GF-D8 (cell line): Measurements from ENCODE around the gene LPIN1.
"Not testable (repeated sequence)": the region's sequence is repeated elsewhere in the genome, so short reads cannot be mapped to it uniquely, and the experiment has no call there.

Experiments used
- DNase-seq: peaks from one replicate; lab custom pipeline; 2025; lab: John Stamatoyannopoulos, UW

The LPIN1 gene

DNA sequence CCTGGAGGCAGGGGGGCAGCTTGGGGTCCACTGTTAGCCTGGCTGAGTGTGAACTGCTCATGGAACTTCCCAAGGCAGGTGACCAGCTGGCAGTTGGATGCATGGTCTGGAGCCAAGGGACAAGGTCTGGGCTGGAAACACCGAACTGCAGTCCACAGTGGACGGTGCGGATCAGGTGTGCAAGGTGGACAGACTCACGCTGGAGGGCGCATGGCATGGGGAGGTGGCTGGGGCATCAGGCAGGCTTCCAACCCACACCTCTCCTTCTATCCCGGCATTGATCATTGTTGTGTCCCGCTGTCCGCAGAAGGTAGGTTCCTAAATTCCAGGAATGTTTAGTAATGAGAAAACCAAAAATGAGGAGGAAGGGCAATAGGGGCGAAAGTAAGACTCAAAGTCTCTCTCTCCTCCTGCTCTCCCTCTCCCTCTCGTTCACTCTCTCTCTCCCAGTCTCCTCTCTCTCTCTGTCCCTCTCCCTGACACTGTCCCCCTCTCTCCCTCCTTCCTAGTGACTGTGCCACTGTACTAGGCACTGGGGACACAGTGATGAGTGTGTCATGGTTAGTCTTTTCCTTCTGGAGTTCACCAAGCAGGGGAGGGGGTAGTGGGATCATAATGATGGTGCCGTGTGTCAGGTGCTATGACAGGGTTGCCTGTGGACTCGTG, 30.3 kb upstream of the LPIN1 start:
- no peak for DNase-seq

DNA sequence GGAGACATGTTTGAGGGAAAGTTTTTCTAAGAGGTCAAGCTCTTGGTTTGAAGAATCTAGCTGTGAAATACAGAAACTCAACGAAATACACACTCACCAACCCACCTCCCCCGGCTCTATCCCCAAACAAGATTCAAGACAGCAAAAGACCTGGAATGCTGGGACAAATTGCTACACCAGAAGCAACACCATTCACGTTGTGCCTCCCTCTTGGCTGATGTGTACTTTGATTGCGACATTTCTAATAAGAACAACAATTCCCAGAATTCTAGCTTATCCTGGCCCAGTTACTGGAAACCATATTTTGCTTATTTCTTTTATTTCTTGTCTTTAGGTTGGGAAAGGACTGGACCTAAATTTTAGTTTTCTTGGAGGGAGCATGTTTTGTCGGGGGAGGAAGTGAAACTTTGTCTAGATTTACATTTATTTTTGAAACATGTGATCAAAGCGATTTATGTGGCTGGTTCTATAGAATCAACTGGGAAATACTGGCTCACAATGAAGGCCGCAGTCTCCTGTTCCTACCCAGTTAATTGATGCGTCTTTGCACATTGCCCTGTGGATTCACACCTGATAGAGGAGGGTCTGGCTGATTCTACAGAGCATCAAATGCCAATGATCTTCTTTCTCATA, 29.6 kb upstream of the LPIN1 start:
- no peak for DNase-seq

DNA sequence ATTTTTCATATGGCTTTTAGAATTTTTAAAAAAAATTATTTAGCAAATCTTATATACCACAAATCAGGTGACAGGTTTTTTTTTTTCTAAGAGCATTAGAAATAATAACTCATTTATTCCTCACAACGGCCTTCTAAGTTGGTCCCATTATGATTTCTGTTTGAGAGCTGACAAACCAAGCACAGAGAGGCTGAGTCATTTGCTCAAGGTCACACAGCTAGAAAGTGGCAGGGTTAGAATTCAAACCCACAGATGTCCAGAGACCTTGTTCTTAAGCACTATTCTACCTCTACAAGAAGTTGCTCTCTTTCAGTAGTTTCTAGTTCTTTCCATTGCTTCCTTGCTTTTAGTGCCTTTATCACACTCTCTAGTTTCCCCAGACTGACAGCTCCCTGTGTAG, 28.8 kb upstream of the LPIN1 start:
- no peak for DNase-seq

DNA sequence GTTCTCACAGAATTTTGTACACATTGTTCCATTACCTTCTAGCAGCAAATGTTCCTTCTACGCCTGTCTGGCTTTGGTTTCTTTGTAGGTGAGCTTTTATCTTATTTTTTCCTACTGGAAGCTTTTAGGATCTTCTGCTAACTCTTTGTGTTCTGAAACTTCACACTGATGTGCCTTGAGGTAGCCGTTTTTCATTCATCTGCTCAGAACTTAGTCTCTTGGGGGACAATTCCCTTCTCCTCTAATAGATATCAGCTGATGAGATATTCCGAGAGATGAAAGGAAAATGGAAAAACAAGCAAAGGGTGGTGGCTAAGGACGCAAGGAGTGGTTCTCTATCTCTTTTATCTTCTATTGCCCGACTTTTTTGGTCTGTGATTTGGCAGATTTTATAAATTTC, 27.8 kb upstream of the LPIN1 start:
- no peak for DNase-seq

DNA sequence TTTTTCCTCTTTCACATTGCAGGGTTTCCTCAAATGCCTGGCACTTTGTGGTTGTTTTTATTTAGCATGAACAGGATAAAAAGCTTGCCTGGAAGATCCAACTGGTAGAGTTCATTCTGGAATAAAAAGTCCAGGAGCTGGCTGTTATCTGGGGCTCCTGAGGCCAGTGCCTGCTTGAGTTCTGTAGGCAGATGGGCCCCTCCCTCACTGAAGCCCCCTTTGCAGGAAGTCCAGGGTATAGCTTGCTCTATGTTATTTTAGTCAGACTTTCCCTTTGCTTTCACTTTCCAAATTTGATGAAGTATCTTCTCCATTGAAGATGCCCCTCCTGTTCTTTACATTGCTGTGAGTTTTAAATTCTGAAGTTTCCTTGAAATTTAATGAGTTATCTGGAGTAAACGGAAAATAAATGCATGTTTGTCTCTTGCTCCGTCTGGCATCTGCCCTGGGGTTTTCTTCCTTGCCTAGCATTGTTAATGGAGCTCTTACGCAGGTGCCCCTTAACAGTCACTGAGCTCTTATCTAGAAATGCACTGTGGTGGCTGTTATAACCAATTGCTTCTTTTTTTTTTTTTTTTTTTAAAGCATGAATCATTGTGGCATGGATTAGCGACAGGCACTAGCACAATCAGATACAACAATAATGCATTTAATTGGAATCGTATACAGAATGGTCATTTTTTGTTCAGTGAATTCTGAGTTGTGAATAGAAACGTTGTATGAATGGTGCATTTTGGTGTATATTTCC, 27.0 kb upstream of the LPIN1 start:
- no peak for DNase-seq

DNA sequence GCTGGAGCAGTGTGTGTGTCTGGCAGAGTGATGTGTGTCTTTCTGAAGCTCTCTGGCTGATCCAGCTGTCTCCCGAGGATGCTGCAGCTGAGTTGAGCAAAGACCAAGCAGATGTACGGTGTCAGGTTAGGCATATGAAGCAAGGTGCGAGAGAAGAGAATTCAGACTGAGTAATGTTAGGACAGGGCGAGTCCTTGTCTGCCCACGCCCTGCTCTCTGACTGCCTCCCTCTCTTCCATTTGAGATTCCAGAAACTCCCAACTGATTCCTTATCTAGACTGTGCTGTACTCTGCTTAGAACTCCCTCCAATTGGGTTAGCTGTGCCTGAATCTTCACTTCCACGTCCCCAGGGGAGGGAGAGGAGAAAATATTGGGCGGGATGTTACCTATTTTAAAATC, 25.7 kb upstream of the LPIN1 start:
- no peak for DNase-seq

DNA sequence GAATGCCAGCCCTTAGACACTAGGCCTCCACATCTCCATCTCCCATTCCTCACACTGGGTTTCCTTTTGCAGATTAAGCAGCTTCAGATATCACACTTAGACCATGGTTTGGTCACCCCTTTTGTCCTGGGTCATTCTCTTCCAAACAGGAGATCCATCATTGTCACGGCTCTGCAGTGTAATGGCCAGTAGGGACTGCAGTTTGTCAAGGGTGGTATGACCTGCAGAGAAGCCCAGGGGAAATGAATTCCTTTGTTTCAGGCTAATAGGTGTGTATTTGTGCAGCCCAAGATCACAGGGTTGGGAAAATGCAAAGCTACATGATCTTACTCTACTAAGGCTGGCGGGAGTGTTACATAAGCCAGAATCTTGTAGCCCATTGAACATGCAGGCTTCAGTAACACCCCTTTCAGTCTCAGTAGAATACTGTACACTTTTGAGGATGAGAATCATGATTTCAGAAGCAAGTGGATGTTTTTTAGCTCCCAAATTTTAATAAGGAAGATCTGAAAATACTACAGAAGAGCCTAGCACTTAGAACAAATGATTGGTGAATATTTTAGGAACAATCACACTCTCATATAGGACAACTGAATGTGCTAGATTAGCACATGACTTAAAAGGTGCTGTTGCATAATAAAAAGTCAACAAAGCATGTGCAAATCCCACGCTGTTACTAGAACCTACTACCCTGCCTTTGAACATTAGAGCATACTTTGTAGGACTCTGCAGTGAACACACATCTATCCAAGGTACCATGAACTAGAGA, 24.0 kb upstream of the LPIN1 start:
- no peak for DNase-seq

DNA sequence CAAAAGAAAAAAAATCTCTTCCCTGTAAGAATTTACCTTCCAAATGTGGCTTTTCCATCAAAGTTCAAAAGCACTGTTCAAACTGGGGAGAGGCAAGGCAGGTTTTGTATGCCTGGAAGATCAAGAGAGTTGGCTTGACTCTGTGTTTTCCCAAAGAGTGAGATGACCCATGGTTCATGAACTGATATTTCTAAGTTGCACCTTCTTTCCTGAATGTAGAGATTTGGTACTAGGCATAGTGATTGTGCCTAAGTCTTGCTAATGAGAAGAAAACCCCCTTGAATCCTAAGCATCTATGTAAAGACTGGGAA, 23.4 kb upstream of the LPIN1 start:
- no peak for DNase-seq

DNA sequence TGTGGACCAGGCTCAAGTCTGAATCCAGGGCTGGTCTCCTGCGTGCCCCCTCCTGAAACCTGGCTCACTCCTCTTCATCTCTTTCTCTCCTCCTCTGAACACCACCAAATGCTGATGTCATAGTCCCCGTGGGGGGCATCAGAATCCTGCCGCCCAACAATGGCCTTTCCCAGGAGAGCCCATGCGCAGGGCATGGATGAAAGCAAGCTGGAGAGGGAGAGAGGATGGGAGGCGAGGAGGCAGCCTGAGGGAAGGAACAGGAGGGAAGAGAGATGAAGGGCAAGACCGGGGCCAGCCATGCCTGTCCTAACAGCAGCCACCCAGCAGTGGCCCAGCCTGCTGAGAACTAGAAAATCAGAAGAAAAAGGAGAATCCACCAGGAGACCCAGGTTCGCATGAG, 22.3 kb upstream of the LPIN1 start:
- no peak for DNase-seq

DNA sequence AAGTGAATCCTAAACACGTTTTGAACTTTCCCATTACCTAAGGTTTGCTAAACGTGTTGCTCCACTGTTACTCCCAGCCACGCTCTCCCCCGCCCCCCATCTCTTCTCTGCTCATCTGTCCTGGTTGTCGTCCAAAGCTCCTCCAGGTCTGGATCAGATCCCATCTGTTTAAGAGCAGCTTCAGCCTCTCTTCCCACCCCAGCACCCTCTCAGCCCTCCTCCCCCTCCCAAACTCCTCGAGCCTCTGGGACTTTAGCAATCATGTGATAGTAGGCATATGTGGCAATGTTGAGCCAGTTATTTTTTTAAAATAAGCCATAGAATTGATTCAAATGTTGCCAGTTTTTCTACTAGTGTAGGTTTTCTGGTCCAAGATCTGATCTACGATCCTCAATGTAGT, 20.0 kb upstream of the LPIN1 start:
- no peak for DNase-seq

DNA sequence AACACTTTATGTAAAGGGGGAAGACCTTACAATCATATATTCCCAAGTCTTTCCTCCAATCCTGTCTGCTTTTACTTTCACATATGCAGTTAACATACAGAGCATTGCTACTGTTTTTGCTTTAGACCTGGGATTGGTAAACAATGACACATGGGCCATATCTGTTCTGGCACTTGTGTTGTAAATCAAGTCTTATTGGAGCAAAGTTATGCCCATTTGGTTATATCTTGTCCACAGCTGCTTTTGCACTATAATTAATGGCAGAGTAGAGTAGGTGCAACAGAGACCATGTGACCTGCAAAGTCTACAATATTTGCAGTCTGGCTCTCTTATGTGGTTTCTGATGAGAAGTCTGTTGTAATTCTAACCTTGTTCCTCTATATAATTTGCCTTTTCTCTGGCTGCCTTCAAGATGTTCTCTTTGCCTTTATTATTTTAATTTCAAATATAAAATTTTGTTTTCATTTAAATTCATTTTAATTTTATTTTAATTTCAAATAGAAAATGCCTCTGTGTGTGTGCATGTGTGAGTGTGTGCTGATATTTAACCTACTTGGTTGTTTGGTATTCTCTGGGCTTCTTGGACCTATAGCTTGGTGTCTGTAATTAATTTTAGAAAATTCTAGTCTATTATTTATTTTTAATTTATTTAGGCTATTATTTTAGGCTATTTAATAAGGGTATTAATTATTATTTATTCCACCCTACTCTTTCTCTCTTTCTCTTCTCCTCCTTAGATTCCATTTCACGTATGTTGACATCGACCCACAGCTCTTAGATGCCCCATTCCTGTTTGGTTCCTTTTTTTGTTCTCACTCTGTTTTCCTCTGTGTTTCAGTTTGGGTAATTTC, 16.8 kb upstream of the LPIN1 start:
- DNase-seq = no peak

DNA sequence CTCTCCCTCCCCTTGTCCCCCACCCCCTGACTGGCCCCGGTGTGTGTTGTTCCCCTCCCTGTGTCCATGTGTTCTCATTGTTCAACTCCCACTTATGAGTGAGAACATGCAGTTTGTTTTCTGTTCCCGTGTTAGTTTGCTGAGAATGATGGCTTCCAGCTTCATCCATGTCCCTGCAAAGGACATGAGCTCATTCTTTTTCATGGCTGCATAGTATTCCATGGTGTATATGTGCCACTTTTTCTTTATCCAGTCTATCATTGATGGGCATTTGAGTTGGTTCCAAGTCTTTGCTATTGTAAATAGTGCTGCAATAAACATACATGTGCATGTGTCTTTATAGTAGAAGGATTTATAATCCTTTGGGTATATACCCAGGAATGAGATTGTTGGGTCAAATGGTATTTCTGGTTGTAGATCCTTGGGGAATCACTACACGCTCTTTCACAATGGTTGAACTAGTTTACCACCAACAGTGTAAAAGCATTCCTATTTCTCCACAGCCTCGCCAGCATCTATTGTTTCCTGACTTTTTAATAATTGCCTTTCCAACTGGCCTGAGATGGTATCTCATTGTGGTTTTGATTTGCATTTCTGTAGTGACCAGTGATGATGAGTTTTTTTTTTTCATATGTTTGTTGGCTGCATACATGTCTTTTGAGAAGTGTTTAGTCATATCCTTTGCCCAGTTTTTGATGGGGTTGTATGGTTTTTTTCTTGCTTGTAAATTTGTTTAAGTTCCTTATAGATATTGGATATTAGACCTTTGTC, 15.0 kb upstream of the LPIN1 start:
- DNase-seq = not testable (repeated sequence)

DNA sequence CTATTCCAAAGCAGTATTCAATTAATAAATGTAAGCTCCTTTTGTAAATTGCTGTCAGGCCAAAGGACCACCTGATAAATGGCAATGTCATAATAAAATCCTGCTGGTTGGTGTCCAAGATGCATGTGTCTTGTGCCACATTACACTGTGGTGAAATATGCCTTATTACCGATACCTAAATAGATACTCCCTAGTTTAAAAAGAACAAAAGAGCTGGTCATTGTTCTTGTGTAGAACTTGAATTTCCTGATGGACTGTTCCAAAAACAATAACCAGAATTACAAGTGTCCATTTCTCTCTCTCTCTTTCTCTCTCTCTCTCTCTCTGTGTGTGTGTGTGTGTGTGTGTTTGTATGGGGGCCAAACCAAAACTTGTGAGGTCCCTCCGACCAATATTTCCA, 13.8 kb upstream of the LPIN1 start:
- DNase-seq = no peak

DNA sequence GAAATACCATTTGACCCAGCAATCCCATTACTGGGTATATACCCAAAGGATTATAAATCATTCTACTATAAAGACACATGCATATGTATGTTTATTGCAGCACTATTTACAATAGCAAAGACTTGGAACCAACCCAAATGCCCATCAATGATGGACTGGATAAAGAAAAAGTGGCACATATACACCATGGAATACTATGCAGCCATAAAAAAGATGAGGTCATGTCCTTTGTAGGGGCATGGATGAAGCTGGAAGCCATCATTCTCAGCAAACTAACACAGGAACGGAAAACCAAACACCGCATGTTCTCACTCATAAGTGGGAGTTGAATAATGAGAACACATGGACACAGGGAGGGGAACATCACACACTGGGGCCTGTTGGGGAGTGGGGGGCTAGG, 8.6 kb upstream of the LPIN1 start:
- not testable (repeated sequence) for DNase-seq

DNA sequence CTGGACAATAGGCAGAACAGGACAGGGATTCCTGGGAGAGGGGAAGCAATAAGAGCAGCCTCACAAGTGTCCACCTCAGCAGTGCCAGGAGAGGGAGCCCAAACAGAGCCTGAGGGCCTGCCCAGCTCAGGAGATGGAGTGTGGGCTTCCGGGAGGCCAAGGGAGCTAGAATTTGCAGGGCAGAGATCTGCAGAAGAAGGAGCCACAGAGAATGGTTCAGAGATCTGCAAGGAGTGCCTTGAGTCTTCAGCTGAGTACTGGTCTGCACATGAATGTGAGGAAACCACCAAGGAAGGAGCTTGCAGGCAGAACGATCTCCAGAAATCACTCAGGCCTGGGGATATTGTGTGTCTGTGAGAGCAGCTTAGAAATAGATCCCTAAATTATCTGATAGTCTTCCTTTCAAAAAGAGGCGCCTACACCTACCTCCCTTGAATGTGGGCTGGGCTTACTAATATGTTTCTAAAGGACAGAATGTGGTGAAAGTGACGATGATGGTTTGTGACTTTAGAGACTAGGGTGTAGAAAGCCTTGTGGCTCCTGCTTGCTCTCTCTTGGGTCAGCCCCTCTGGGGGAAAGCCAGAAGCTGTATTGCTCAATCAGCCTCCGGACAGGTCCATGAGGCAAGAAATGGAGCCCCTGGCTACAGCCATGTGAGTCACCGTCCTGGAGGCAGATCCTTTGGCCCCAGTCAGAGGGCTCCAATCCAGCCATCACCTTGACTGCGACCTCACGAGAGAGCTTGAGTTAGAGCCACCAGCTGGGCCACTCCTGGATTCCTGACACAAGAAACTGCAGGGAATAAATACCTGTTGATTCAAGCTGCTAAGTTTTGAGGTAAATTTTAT, 7.6 kb upstream of the LPIN1 start:
- DNase-seq = peak; percentile 20

DNA sequence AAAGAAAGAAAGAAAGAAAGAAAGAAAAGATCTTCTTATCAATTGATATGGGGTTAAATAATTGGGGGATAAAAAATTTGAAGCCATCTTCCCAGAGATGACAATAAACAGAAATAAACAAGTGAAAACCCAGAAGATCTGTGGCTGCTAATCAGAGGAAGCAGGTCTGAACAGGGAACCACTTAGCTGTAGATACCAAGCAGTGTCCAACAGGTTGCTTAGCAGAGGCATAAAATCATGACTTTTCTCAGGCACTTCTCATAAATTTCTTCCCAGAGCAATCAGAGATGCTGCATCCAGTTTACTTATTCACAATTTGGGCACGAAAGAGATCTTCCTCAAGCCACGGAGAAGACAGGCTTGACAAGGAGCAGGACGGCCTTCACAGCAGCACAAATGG, 5.7 kb upstream of the LPIN1 start:
- DNase-seq = no peak

DNA sequence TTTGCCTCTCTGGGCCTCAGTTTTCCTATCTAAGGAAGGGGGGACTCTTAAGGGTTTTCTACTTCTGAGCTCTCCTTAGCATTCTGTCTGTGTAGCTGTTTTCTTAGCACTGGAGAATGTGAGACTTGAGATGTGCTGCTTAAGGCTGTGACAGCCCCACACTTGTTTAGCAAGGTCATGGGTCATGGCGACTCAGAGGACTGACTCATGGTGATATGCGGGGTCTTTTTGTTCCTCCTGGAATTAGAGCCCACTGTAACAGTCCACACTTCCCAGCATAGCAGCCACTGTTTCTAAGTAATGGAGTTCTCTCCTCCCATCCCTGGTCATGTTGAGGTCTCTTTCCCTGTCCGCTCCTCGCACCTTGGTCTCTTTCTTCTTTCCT, 4.1 kb upstream of the LPIN1 start:
- no peak for DNase-seq

DNA sequence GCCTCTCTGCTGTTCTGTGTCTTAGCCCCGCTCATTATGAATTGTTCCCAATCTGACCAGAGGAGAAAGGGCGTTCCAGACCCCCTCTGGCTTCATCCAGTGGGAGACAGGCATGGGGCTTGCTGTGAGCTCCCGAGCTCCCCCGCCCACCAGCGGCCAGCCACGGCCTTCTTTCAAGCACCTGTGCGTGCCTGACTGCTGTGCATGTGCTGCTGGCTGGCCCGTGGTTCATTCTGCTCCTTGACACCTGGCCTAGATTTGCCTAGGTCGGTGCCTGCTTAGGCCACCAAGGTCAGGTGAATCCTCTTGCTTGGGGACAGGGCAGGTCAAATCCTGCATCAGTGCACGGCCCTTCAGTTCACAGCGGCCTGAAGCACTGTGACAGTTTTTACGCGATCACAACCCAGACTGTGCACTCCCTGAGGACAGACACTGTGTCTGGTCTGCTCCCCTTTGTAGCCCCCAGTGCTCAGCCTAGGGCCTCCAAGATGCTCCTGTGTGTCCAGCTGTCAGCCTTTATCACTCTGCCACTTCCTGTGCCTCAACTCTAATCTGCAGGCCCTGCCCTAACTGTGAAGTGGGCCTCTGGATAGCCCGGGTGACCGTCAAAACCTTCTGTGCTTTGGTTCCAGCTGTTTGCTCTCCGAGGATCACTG, 3.6 kb upstream of the LPIN1 start:
- DNase-seq = no peak

DNA sequence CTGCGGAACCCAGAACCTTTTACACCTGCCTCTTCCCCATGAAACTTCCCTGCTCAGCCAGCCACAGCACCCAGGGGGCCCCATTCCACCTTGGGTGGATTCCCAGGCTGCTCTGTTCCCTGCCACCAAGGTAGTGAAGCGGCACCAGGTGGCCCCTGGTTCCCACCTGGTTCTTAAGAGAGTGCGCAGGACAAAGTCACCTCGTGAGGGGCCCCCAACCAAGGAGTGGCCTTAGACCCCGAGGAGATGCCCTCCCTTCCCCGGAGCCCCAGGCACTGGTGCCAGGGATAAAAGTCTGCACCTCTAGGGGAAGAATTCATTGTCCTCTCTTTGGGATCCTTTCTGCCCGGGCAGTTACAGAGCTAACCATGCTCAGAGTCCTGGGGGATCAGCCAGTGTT, 3.1 kb upstream of the LPIN1 start:
- no peak for DNase-seq
